Caki2 (cell line): ENCODE measurements around the gene NXNL1. TPM values are rescaled to one million over a fixed set of nuclear protein-coding genes. Genes with fewer than 3 reads are reported as not detected.
A peak's percentile ranks its signal among the peaks of the same experiment; 100 is the strongest.
"Not testable (repeated sequence)": the region's sequence is repeated elsewhere in the genome, so short reads cannot be mapped to it uniquely, and the experiment has no call there.

ENCODE experiments used
- DNase-seq: peaks from one replicate; pipeline ENCODE4 v3.0.0-alpha.2; 2015; ENCODE audit warnings: low read depth
- in situ Hi-C: cut with HindIII; loops from 2 replicates; pipeline ENCODE4 v1.10.0; 2016; ENCODE audit warnings: low sequenced_read_pairs, low pct_unique_long_range_greater_than_20kb, mixed read lengths
- total RNA-seq: library from RNA; depleted of rRNA; stranded (reverse); fragments of >200 nt; shearing (Covaris generic); gene quantifications from 2 replicates; pipeline ENCODE4 v1.2.3, GENCODE V29; 2014; ENCODE audit warnings: low replicate concordance; rRNA removed

NXNL1 gene, protein sequence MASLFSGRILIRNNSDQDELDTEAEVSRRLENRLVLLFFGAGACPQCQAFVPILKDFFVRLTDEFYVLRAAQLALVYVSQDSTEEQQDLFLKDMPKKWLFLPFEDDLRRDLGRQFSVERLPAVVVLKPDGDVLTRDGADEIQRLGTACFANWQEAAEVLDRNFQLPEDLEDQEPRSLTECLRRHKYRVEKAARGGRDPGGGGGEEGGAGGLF
- total RNA-seq: not detected in 2 replicates

DNA sequence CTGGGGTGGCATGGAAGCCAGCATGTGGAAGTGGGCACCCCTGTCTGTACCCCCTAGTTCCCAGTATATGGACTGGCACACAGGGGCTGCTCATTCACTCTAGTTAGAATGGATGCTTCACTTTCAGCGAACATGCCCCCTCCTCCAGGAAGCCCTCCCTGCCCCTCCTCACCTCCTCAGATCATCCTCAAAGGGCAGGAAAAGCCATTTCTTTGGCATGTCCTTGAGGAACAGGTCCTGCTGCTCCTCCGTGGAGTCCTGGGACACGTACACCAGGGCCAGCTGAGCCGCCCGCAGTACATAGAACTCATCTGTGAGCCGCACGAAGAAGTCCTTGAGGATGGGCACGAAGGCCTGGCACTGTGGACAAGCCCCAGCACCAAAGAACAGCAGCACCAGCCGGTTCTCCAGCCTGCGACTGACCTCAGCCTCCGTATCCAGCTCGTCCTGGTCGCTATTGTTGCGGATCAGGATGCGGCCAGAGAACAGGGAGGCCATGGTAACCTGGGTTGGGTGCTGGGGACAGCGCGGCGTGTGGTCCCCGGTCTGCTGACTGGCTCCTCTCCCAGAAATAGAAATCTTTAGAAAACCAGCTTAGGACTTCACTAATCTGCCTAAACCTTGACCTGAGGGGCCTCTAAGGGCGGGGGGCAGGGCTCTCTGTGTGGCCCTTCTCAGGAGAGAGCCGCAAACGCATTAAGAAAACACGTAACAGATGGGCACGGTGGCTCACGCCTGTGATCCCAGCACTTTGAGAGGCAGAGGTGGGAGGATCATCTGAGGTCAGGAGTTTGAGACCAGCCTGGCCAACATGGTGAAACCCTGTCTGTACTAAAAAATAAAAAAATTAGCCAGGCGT, at the start of gene NXNL1:
TSS of gene NXNL1 (minus strand) at position 555 of the 859 bp plus-strand sequence. CDS start at position 498, 57 bp downstream.
- in situ Hi-C loops: no loop called here
- DNase-seq: no peak

DNA sequence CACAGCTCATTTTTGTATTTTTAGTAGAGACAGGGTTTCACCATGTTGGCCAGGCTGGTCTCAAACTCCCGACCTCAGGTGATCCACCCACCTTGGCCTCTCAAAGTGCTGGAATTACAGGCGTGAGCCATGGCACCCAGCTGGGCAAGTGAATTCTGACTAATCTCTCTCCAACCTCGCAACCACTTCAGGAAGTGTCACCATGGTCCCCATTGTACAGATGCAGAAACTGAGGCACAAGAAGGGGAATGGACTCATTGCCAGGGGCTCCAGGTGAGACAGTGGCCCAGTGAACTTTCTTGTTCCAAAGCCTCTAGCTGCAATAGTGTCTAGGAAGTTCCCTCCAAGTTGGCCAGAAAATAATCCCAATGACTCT, 47.8 kb upstream of the NXNL1 start:
- in situ Hi-C loops, DNase-seq: not testable (repeated sequence)

DNA sequence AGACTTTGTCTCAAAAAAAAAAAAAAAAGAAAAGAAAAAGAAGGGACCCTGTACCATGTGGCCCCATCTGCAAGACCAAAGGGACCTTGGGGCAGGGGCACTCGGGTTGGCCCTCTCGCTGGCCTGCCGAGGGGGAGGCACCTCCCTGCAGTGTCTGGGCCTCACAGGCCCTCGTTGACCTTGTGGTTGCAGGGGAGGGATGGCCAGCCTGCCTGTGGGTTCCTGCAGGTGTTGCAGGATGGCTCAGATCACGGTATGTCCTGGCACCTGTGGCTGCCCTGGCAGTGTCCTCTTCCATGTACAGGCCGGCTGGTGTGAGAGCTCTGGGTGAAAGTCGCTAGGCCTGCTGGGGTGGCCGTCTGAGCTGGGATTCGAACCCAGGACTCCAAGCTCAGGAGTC, 46.0 kb upstream of the NXNL1 start:
- no peak for DNase-seq
- in situ Hi-C loops: no loop called here

GRCh38 chr19:17505223-17505622, 44.5 kb upstream of the NXNL1 start:
- no peak for DNase-seq
- in situ Hi-C loops: no loop called here

GRCh38 chr19:17504456-17504855, 43.7 kb upstream of the NXNL1 start:
- in situ Hi-C loops: no loop called here

GRCh38 chr19:17504030-17504429, 43.3 kb upstream of the NXNL1 start:
- DNase-seq: no peak
- in situ Hi-C loops: no loop called here

More at GRCh38 chr19:17504456-17504855, 43.7 kb upstream of the NXNL1 start:
- no peak for DNase-seq

- in situ Hi-C loops: no loop called here
- DNase-seq: no peak
Measured at GRCh38 chr19:17503240-17503639, 42.5 kb upstream of the NXNL1 start.

DNA sequence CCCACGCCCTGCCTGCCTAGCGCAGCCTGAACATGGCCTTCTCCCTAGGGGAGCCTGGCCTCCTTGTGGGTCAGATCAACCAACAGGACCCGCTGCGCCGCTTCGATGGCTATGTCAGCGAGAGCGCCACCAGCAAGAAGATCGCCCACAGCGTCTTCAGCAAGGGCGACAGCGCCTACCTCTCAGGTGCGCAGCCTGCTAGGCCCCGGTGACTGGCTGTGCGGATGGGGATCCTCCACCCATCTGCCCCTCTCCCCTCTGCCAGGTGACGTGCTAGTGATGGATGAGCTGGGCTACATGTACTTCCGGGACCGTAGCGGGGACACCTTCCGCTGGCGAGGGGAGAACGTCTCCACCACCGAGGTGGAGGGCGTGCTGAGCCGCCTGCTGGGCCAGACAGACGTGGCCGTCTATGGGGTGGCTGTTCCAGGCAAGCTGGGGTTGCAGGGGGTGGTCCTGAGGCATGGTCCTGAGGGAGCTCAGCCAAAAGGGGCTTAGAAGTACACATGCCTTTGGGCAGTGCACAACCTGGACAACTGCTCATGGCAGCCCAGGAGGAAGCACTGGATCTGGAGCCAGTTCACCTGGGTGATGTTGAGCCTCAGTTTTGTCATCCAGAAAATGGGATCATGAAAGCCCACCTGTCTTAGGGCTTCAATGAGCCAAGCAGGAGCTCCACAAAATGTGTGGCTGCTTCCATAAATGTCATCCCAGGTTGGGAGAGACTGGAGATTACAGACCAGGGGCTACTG, 39.9 kb upstream of the NXNL1 start:
- no peak for DNase-seq
- in situ Hi-C loops: no loop called here

GRCh38 chr19:17499648-17500446, 39.1 kb upstream of the NXNL1 start:
- in situ Hi-C loops: no loop called here
- DNase-seq: no peak

DNA sequence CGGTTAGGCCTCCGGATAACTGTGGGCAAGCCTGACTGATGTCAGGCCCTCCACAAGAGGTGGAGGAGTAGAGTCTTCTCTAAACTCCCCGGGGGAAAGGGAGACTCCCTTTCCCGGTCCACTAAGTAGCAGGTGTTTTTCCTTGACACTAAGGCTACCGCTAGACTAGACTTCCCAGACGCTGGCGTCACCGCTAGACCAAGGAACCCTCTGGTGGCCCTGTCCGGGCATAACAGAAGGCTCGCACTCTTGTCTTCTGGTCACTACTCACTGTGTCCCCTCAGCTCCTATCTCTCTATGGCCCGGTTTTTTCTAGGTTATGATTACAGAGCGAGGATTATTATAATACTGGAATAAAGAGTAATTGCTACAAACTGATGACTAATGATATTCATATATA, 38.3 kb upstream of the NXNL1 start:
- in situ Hi-C loops, DNase-seq: not testable (repeated sequence)

- DNase-seq: no peak
- in situ Hi-C loops: no loop called here
Measured at GRCh38 chr19:17497149-17497798, 36.5 kb upstream of the NXNL1 start.

DNA sequence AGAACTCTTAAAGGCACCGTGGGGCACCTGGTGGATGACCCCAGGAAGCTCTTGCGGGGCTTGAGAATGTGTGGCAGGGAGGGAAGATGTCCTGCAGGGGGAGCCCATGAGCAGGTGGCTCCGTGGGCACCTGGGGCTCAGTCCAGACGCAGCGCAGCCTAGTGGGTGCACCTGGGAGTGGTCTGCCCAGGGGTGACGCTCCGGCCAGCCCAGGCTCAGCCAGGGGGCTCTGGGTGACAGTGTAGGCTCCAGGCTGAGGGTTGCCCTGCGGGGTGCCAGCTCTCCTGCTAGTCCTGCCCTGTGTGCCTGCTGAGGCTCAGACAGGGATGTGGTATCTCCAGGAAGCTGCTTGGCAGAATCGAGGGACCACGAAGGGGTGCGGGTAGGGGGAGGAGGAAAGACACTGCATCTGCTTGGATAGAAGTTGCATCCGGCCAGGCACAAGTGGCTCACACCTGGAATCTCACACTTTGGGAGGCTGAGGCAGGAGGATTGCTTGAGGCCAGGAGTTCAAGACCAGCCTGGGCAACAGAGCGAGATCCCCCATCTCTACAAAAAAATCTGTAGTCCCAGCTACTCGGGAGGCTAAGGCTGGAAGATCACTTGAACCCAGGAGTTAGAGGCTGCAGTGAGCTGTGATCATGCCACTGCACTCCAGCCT, 35.7 kb upstream of the NXNL1 start:
- in situ Hi-C loops: no loop called here
- peak; percentile 46 for DNase-seq

- in situ Hi-C loops: no loop called here
- DNase-seq: no peak
Measured at GRCh38 chr19:17495639-17496296, 35.0 kb upstream of the NXNL1 start.

DNA sequence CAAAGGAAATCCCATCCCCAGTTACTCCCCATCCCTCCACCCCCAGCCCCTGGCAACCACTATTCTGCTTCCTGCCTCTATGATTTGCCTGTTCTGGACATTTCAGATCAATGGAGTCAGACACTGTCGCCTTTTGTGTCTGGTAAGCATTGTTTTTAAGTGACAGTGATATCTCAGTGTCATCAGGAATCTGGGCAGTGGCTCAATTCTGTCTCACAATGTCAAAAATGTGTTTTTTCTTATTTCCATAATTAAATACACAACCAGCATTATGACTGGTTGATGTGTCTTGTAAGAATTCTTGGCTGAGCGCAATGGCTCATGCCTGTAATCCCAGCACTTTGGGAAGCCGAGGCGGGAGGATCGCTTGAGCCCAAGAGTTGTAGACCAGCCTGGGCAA, 30.6 kb upstream of the NXNL1 start:
- DNase-seq: no peak
- in situ Hi-C loops: no loop called here

- no peak for DNase-seq
- in situ Hi-C loops: no loop called here
Measured at GRCh38 chr19:17490411-17490810, 29.7 kb upstream of the NXNL1 start.

- no peak for DNase-seq
- in situ Hi-C loops: no loop called here
Measured at GRCh38 chr19:17489392-17490030, 28.8 kb upstream of the NXNL1 start.
